SHP77 treated with DMSO at 0.1 percent for 48 hours (cell line): Measurements from ENCODE around the gene ANP32E.
A peak's percentile ranks its signal among the peaks of the same experiment; 100 is the strongest.
"Not testable (repeated sequence)": the region's sequence is repeated elsewhere in the genome, so short reads cannot be mapped to it uniquely, and the experiment has no call there.

ENCODE experiments used
- DNase-seq: peaks from one replicate; lab custom pipeline; 2025; lab: John Stamatoyannopoulos, UW

Gene ANP32E

GRCh38 chr1:150213170-150214098 lies 22.5 kb downstream of the ANP32E start:
- DNase-seq = peak; percentile 99

- DNase-seq = no peak
These were observed 23.8 kb downstream of the ANP32E start for GRCh38 chr1:150212070-150212469.

- no peak for DNase-seq
These were observed 25.2 kb downstream of the ANP32E start for GRCh38 chr1:150210706-150211105.

GRCh38 chr1:150210091-150210490 lies 25.8 kb downstream of the ANP32E start:
- DNase-seq = no peak

- DNase-seq = not testable (repeated sequence)
These were observed 27.5 kb downstream of the ANP32E start for GRCh38 chr1:150208460-150208859.

GRCh38 chr1:150207281-150207971 lies 28.5 kb downstream of the ANP32E start:
- no peak for DNase-seq

GRCh38 chr1:150196417-150196816 lies 39.5 kb downstream of the ANP32E start:
- no peak for DNase-seq

- DNase-seq = no peak
These were observed 41.4 kb downstream of the ANP32E start for GRCh38 chr1:150194381-150195031.

GRCh38 chr1:150192012-150192411 lies 43.9 kb downstream of the ANP32E start:
- no peak for DNase-seq

GRCh38 chr1:150187560-150187931 lies 48.4 kb downstream of the ANP32E start:
- no peak for DNase-seq

- DNase-seq = peak; percentile 82
These were observed 48.9 kb downstream of the ANP32E start for GRCh38 chr1:150186789-150187559.

- DNase-seq = not testable (repeated sequence)
These were observed 49.5 kb downstream of the ANP32E start for GRCh38 chr1:150186438-150186788.

GRCh38 chr1:150185481-150185880 lies 50.4 kb downstream of the ANP32E start:
- DNase-seq = no peak

GRCh38 chr1:150183061-150183460 lies 52.9 kb downstream of the ANP32E start:
- no peak for DNase-seq

- no peak for DNase-seq
These were observed 53.7 kb downstream of the ANP32E start for GRCh38 chr1:150182247-150182646.

GRCh38 chr1:150180474-150180873 lies 55.4 kb downstream of the ANP32E start:
- DNase-seq = no peak

GRCh38 chr1:150179867-150180266 lies 56.0 kb downstream of the ANP32E start:
- no peak for DNase-seq

- DNase-seq = no peak
These were observed 57.4 kb downstream of the ANP32E start for GRCh38 chr1:150178548-150178947.

- no peak for DNase-seq
These were observed 59.3 kb downstream of the ANP32E start for GRCh38 chr1:150176593-150176992.

- DNase-seq = no peak
These were observed 62.7 kb downstream of the ANP32E start for GRCh38 chr1:150173141-150173585.

- DNase-seq = no peak
These were observed 64.1 kb downstream of the ANP32E start for GRCh38 chr1:150171801-150172200.
